HG03280 (cell line): Measurements from ENCODE around the gene UBR2.
A peak's percentile ranks its signal among the peaks of the same experiment; 100 is the strongest.
"Not testable (repeated sequence)": the region's sequence is repeated elsewhere in the genome, so short reads cannot be mapped to it uniquely, and the experiment has no call there.

Experiments
- ATAC-seq: cut with Tn5 transposase; IDR thresholded peaks from one replicate; pipeline ENCODE4 v1.9.1; 2021; ENCODE audit warnings: mild to moderate bottlenecking, moderate library complexity; ENCODE audit not compliant: unreplicated experiment

Gene UBR2

GRCh38 chr6:42552380-42552779 is 11.4 kb upstream of the UBR2 start:
- no peak for ATAC-seq

- no peak for ATAC-seq
These were observed 8.1 kb upstream of the UBR2 start for GRCh38 chr6:42555477-42556457.

GRCh38 chr6:42556462-42556861 is 7.4 kb upstream of the UBR2 start:
- no peak for ATAC-seq

- not testable (repeated sequence) for ATAC-seq
These were observed 4.6 kb upstream of the UBR2 start for GRCh38 chr6:42559276-42559675.

- ATAC-seq, result no peak
These were observed 1.8 kb upstream of the UBR2 start for GRCh38 chr6:42561986-42562385.

GRCh38 chr6:42562788-42563405 is 932 bp upstream of the UBR2 start:
- ATAC-seq, result no peak

GRCh38 chr6:42564506-42564825 is 637 bp downstream of the UBR2 start:
- ATAC-seq, result peak; percentile 11

- ATAC-seq, result no peak
These were observed 2.2 kb downstream of the UBR2 start for GRCh38 chr6:42565823-42566613.

GRCh38 chr6:42566614-42567208 is 2.9 kb downstream of the UBR2 start:
- ATAC-seq, result no peak

GRCh38 chr6:42567237-42567636 is 3.4 kb downstream of the UBR2 start:
- ATAC-seq, result not testable (repeated sequence)

GRCh38 chr6:42569102-42570028 is 5.5 kb downstream of the UBR2 start:
- no peak for ATAC-seq

- ATAC-seq, result peak; percentile 30
These were observed 7.9 kb downstream of the UBR2 start for GRCh38 chr6:42571611-42572342.

GRCh38 chr6:42572523-42572922 is 8.7 kb downstream of the UBR2 start:
- ATAC-seq, result peak; percentile 87

GRCh38 chr6:42576538-42576937 is 12.7 kb downstream of the UBR2 start:
- ATAC-seq, result not testable (repeated sequence)

GRCh38 chr6:42598300-42598699 is 34.5 kb downstream of the UBR2 start:
- ATAC-seq, result no peak

- ATAC-seq, result no peak
These were observed 35.7 kb downstream of the UBR2 start for GRCh38 chr6:42599558-42599957.

- ATAC-seq, result no peak
These were observed 40.3 kb downstream of the UBR2 start for GRCh38 chr6:42604150-42604549.

GRCh38 chr6:42604699-42605098 is 40.9 kb downstream of the UBR2 start:
- not testable (repeated sequence) for ATAC-seq

GRCh38 chr6:42610416-42610815 is 46.6 kb downstream of the UBR2 start:
- ATAC-seq, result peak; percentile 72
